ENCODE measurements around the gene ASF1B.

The ASF1B gene

DNA sequence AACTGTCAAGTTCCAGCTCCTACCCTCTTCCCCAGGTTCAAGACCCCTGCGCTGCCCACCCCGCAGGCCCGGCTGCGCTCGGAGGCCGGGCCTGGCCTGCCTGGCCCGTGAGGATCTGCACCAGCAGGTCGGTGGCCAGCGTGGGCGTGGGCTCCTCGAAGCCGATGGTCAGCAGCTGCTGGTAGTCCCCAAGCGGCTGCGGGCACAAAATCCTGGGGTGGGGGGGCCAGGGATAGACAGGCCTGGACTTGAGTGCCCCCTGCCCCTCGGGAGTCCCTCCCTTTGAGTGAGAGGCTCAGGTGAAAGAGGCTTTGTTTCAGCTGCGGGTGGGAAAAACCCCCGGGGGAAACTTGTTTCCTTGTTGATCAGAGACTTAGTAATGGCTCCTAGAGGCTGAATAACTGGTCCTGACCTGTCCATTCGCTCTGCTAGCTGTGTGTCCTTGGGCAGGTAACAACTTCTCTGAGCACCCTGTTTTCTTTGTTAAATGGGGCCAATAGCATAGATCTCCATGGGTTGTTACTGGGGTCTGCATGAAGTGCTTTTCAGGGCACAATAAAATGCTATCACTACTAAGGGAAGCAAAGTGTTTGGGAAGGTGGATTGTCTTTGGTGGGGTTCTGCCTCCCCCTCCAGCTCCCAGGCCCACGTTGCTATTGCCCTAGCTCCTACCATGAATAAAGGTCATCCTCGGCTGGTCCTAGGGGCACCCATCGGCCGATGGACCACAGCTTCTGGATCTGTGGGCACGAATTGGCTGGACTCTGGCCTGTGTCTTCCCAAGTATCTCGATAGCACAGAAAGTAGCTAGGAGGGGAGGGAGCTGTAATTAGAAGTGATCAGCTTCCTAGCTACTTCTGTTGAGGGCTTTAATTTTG, 54.4 kb downstream of the ASF1B start:
- DNase-seq, result no peak

DNA sequence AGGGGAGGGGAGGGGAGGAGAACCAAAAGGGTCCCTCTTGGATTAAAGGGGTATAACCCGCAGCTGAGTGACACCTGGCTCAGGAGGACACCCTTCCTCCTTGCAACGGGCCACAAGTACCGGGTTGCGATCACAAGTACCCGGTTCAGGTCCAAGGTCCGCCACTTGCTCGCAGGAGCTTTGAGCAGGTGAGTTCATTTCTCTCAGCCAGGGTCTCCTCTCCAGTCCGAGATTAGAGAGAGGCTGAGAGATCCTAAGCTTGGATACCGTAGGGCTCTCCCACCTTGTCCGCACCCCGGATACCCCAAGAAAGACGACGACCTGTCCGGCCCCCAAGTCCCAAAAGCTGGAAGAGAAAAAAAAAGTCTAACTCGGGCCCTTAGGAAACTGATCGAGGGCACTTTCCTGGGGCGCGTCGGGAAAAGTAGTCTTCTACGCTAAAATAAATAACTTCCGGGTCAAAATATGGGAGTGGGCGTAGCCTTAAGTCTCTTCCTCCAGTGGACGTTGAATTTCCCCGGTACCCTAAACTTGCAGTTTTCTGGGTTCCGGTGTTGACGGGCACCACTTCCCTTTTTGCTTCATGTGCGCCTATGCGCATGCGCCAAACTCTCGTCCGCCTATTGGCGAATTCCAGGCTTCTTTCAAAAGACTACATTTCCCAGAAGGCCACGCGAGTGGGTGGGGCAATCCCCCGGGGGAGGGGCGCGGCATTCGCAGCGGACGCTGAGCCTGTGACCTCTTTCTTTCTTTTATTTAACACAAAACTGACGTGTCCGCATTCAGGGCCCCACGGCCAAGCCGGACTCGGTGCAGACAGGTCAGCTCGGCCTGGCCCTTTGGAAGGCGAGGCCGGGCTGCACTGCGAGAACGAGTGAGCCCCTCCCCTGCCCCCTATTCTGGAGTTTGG, 55.2 kb downstream of the ASF1B start:
- peak; percentile 99 for DNase-seq

DNA sequence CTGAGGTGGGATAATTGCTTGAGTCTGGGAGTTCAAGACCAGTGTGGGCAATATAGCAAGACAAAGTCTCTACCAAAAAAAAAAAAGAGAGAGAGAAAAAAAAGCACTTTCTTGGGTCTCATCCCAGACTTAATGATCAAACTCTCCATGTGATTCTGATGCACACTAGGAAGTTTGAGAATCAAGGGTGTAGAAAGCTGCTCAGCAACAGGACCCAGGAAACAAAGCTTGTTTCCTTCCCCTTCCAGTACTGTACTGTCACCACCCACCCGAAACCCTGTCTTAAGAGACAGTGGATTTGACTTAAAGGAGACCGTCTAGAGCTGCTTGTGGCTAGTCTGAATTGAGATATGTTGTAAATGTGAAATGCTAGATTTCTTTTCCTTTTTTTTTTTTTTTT, 58.0 kb downstream of the ASF1B start:
- no peak for DNase-seq

DNA sequence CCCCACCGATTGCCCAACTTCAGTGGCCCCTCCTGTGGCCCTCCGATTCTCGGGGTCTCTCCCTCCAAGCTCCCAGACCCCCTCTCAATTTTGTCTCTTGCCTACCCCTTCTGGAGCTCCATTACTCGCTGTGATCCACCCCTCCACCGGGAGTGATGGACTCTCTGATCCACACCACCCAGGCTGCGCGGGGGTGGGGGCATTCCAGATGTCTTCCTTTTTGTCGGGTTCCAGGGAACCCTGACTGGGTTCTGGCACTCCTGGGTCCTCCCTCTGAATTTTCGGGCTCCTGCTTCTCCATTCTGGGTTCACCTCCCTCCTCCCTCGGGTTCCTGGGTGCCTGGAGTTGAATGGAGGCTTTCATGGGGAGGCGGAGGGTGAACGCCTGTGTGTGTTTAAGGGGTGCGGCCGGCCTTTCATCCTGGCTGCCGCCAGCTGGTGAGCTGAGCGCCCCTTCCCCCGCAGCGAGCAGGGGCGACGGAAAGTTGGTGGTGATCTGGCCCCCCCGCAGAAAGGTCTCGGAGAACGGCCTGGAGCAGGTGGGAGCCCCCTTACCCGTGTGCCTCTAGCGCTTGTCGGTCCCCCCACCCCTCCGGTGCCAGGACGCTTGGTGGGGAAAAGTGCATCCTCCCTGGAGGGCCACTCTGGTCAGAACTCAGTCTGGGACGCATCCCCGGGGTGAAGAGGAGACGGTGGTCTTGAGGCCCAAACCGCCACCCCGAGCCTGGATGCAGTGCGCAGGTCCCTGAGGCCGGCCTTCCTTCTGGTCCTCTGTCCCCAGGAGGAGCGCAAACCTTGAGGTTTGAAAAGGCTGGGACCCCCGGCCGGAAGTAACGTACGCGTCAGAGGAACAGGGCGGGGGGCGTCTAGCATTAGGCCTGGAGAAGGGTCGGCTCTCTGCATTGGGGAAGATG, 62.2 kb downstream of the ASF1B start:
- peak; percentile 44 for DNase-seq

DNA sequence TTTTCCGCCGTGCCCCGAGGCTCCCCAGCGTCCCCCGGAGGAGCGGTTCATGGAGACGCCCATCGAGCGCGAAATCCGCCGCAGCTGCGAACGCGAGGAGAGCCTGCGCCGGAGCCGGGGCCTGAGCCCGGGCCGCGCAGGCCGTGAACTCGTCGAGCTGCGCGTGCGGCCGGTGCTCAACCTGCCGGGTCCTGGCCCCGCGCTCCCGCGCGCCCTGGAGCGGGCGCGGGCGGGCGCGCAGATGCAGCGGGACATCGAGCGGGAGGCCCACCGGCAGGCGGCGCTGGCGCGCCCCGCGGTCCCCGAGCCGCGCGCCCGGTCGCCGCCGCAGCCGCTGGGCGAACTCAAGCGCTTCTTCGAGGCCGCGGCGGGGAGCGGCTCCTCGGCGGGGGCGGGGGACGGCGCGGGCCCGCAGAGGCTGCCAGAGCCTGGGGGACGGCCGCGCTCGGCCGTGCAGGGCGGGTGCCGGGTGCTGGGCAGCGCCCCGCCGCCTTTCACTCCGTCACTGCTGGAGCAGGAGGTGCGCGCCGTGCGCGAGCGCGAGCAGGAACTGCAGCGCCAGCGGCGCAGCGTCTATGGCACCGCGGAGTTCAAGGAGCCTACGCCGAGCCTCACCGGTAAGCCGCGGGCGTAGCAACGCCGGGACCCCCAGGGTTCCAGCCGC, 63.0 kb downstream of the ASF1B start:
- DNase-seq, result peak; percentile 75

DNA sequence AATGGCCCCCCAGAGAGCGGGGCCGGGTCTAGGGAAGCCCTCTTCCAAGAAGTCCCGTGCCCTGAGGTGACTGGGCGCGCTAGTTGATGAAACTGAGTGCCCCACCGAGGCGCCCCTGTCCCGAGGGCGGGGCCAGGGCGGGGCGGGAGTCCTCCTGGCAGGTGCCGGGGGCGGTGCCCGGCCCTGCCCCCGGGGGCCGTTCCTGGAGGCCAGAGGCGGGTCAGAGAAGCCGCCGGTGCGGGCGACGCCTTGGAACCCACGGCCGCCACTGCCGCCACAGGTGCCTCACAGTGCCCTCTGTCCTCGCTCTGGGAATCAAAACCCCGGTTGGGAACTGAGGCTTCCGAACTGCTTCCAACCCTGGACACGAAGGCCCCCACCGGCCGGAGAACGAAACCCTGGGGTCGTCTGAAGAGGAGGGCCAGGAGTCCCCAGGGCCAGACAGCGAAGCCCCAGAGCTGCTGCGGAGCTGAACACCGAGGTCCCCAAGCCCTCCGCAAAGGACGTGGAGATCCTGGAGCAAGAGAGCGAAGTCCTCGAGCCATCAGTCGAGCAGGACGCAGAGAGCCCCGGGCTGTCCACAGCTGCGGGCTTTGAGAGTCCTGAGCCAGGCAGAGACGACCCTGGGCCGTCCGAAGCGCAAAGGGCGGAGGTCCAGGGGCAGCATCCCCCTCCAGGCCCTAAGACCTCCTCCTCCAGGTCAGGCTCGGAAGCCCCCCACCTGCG, 63.7 kb downstream of the ASF1B start, which contains the start of gene MISP3:
TSS of gene MISP3 (plus strand) at position 252 of the 726 bp plus-strand sequence. CDS start 524 bp downstream, outside the sequence.
- peak; percentile 34 for DNase-seq

DNA sequence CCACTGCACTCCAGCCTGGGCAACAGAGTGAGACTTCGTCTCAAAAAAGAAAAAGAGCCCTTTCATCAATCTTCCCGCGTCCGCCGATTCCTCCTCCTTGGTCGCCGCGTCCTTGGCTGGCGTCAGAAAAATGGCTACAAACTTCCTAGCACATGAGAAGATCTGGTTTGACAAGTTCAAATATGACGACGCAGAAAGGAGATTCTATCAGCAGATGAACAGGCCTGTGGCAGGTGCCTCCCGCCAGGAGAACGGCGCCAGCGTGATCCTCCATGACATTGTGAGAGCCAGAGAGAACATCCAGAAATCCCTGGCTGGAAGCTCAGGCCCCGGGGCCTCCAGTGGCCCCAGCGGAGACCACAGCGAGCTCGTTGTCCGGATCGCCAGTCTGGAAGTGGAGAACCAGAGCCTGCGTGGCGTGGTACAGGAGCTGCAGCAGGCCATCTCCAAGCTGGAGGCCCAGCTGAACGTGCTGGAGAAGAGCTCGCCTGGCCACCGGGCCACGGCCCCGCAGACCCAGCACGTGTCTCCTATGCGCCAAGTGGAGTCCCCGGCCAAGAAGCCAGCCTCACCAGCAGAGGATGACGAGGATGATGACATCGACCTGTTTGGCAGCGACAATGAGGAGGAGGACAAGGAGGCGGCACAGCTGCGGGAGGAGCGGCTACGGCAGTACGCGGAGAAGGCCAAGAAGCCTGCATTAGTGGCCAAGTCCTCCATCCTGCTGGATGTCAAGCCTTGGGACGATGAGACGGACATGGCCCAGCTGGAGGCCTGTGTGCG, 65.9 kb downstream of the ASF1B start:
- DNase-seq, result no peak
